ENCODE measurements around the gene BCL2. TPM values are rescaled to one million over a fixed set of nuclear protein-coding genes. Genes with fewer than 3 reads are reported as not detected.

The BCL2 gene
- total RNA-seq, 2 experiments from 2014 or later, result 102 to 109 TPM

DNA sequence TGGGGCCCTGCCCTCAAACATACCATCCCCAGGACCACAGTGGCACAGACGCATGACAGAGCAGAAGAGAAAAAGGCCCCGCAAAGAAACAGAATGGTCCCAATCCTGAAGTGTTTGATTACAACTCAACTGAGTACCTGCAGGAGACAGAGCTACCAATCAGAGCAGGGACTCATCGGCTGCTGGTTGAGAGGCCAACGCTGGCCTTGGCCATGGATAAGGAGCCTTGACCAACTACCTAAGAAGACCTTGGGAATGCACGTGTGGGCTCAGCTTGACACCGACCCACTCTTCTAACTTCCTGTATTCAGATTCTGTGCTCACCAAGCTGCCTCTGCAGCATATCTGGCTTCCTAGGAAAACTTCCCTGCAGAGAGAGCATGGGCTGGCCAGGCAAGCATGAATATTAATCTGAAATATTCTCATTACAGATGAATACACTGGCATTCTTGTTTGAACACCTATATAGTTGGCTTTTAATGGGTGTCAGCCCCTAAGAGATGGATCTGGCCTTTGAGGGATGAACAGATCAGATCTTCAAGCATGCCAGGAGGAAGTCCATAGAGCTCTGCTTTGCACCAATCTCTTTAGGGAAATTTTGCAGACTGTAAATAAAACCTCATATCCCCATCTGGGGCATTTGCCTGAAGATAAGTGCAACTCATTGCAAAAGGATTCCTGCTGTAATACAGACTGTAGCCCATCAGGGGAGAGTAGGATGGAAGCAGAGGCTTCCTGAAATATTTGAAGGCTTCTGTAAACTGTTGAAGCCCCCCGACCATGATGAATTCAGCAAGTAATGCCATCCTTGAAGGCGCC is 135.4 kb downstream of the BCL2 start:
- no peak overlapping the region for H3K4me3 Mint-ChIP-seq
- H3K27me3 Mint-ChIP-seq, result no peaks in the 10 kb centered on the region
- ChIA-PET POLR2A (interaction anchor here (1.0 kb wide), 1 partner anchor 8 kb away, joined by 3 read pairs; no protein-coding TSS in a partner anchor), CTCF (no interaction called here)
- no peak for DNase-seq
- no peaks in the 10 kb centered on the region for H3K9me3 Mint-ChIP-seq
- H3K27ac Mint-ChIP-seq, result no peak overlapping the region
- H3K36me3 Mint-ChIP-seq (ENCODE audit: low read depth), result peaks cover 54% of the 10 kb centered on the region
- peaks cover 80% of the 10 kb centered on the region for H3K4me1 Mint-ChIP-seq

DNA sequence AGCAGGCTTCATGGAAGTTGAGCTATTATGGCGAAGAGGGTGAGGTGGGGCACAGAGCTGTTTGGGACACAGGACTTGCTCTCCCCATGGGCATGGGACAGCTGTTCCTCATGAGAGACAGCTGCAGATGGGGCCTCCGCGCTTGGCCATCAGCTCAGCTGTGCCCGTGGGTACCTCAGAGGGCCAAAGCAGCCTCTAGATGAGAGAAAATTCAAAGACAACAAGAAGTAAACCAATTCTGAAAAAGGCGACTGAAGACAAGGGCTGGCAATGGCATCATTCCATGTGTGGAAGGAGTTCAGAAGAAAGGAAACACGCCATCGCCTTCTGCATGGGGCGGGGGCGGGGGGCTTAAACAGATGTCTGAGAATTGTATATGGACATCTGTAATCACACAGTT is 136.2 kb downstream of the BCL2 start:
- Mint-ChIP-seq H3K27me3 (no peaks in the 10 kb centered on the region), H3K27ac (peak overlapping the region; percentile 3), H3K4me3 (no peak overlapping the region), H3K9me3 (no peaks in the 10 kb centered on the region), H3K4me1 (peaks cover 76% of the 10 kb centered on the region), H3K36me3 (ENCODE audit: low read depth) (peaks cover 56% of the 10 kb centered on the region)
- POLR2A ChIA-PET, result interaction anchor here (1.2 kb wide), 1 partner anchor 7 kb away, joined by 3 read pairs; no protein-coding TSS in a partner anchor
- CTCF ChIA-PET, result no interaction called here
- DNase-seq, result no peak

DNA sequence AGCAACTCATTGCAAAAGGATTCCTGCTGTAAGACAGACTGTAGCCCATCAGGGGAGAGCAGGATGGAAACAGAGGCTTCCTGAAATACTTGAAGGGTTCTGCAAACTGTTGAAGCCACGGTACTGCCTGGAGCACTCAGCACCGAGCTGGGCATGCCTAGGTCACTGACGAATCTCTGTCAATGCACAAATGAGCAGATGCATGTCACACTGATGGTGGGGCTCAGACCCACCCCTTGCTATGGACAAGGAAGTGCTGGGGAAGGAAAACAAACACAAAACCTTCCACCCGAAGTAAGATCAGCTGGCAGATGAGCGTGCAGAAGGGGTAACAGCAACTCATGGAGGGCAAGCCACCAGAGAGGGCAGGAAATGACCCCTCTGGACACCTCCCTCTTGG is 136.7 kb downstream of the BCL2 start:
- peaks cover 71% of the 10 kb centered on the region for H3K4me1 Mint-ChIP-seq
- peaks cover 61% of the 10 kb centered on the region for H3K36me3 Mint-ChIP-seq (ENCODE audit: low read depth)
- no peak overlapping the region for H3K4me3 Mint-ChIP-seq

DNA sequence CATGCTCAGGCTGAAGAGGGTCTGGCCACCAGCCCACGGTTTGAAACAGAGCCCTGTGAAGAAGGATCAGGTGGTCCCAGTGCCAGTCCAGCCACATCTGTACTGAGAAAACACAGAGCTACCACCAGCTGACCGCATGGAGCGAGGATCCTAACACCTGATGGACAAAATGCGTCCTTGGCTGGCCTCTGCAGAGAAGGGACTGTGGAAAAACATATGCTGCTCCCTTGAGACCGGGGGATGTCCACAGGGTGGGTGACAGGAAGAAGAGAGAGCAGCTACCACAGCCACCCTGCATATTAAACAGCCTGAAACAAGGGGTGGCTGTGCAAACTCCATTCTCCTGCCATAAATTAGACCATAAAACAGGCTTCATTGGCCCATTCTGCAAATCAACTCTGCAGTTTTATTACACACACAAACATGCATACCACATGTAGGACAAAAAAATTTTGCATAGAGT is 137.2 kb downstream of the BCL2 start:
- Mint-ChIP-seq H3K4me1 (peaks cover 66% of the 10 kb centered on the region), H3K27ac (peak overlapping the region; percentile 44), H3K36me3 (ENCODE audit: low read depth) (peaks cover 60% of the 10 kb centered on the region), H3K4me3 (no peak overlapping the region), H3K9me3 (no peaks in the 10 kb centered on the region), H3K27me3 (no peaks in the 10 kb centered on the region)
- ChIA-PET POLR2A (interaction anchor here (0.9 to 1.4 kb wide), 3 partner anchors 9 to 136 kb away, joined by 3 to 4 read pairs (median 3); no protein-coding TSS in a partner anchor), CTCF (no interaction called here)
- no peak for DNase-seq

More for the DNA sequence above, 136.7 kb downstream of the BCL2 start:
- DNase-seq, result no peak
- Mint-ChIP-seq H3K9me3 (no peaks in the 10 kb centered on the region), H3K27ac (no peak overlapping the region), H3K27me3 (no peaks in the 10 kb centered on the region)
- POLR2A ChIA-PET, result interaction anchor here (1.2 to 1.4 kb wide), 2 partner anchors 8 to 21 kb away, joined by 3 read pairs; no protein-coding TSS in a partner anchor
- CTCF ChIA-PET, result no interaction called here

DNA sequence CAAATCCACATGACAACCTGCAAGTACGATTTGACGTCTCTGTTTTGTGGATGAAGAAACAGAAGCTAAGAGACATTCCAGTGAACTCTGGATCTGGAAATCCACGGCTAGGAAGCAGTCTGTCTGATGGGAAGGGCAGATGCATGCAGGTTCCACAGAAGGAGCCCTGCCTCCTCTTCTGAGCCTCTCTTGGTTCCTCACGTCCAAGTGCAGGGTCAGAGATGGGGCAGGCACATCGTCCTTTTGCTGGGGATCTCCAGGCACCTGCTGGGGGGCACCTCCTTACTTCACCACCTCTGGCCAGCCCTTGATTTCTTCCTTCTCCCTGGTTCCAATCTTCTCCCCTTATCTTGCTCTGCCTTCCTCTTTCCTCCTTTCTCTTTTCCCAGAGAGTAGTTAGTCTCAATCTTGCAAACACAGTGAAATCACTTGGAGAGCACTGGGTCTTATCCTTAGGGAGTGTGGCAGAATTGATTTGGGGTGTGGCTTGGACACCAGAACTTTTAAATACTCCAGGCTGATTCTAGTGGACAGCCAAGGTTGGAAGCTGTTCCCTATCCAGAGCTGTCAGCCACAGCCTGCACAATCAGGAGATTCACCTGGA is 137.8 kb downstream of the BCL2 start:
- no peak for DNase-seq
- peaks cover 61% of the 10 kb centered on the region for H3K4me1 Mint-ChIP-seq
- H3K36me3 Mint-ChIP-seq (ENCODE audit: low read depth), result peaks cover 54% of the 10 kb centered on the region
- no peaks in the 10 kb centered on the region for H3K27me3 Mint-ChIP-seq
- POLR2A ChIA-PET, result interaction anchor here (0.9 to 1.9 kb wide), 4 partner anchors 9 to 136 kb away, joined by 3 to 6 read pairs (median 4); no protein-coding TSS in a partner anchor
- H3K27ac Mint-ChIP-seq, result peak overlapping the region; percentile 44
- H3K4me3 Mint-ChIP-seq, result no peak overlapping the region
- CTCF ChIA-PET, result no interaction called here
- no peaks in the 10 kb centered on the region for H3K9me3 Mint-ChIP-seq

GRCh38 chr18:63180971-63181376 is 138.6 kb downstream of the BCL2 start:
- ChIA-PET POLR2A (interaction anchor here (1.1 to 1.9 kb wide), 4 partner anchors 9 to 137 kb away, joined by 4 to 6 read pairs (median 5); no protein-coding TSS in a partner anchor), CTCF (interaction anchor here (0.6 kb wide), 1 partner anchor 144 kb away, joined by 3 read pairs; no protein-coding TSS in a partner anchor)
- Mint-ChIP-seq H3K27me3 (no peaks in the 10 kb centered on the region), H3K4me3 (no peak overlapping the region), H3K4me1 (peaks cover 55% of the 10 kb centered on the region), H3K9me3 (no peaks in the 10 kb centered on the region), H3K27ac (peak overlapping the region; percentile 31), H3K36me3 (ENCODE audit: low read depth) (peaks cover 59% of the 10 kb centered on the region)
- no peak for DNase-seq

DNA sequence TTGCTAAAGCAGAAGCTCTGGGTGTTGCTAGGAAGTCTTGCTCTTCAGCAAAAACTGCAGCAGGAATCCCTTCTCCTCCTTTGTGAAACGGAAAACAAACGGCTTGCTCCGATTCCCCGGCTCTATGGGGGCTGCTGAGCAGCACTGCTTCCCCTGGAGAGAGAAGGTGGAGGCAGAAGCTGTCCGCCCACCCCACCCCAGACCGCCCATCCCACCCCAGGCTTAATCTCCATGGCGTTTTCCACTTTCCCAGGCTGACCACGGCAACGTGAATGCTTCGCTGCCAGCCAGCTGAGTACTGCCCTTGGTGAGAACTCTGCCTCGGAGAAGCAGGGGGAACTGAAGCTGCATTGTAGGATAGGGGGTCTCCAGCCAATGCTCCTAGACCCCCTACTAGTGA is 139.2 kb downstream of the BCL2 start:
- H3K36me3 Mint-ChIP-seq (ENCODE audit: low read depth), result peaks cover 65% of the 10 kb centered on the region
- DNase-seq, result no peak
- H3K4me1 Mint-ChIP-seq, result peaks cover 55% of the 10 kb centered on the region
- no peak overlapping the region for H3K27ac Mint-ChIP-seq
- no peaks in the 10 kb centered on the region for H3K9me3 Mint-ChIP-seq
- CTCF ChIA-PET, result interaction anchor here (1.4 kb wide), 1 partner anchor 9 kb away, joined by 3 read pairs; no protein-coding TSS in a partner anchor
- H3K27me3 Mint-ChIP-seq, result no peaks in the 10 kb centered on the region
- POLR2A ChIA-PET, result interaction anchor here (0.8 to 1.9 kb wide), 5 partner anchors 8 to 138 kb away, joined by 3 to 6 read pairs (median 4); no protein-coding TSS in a partner anchor
- no peak overlapping the region for H3K4me3 Mint-ChIP-seq

DNA sequence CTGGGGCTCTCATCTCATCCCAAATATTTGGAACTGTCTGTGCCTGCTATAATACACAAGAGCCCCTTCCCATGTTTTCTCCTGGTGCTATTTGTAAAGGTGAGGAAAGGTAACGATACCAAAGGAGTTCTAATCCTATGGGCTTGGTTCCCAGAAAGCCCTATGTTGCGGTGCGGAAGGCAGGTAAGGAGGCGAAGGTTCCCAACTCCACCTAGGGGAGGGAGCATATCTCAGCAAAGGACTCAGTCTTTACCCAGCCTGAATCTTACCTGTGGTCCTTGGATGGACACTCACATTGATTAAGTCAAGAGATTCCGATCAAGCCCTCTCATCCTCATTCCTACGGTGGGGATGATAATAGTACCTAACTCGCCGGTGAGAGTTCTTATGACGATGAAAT is 140.1 kb downstream of the BCL2 start:
- peaks cover 55% of the 10 kb centered on the region for H3K4me1 Mint-ChIP-seq
- H3K27me3 Mint-ChIP-seq, result no peaks in the 10 kb centered on the region
- CTCF ChIA-PET, result interaction anchor here (1.4 kb wide), 1 partner anchor 8 kb away, joined by 3 read pairs; no protein-coding TSS in a partner anchor
- peaks cover 65% of the 10 kb centered on the region for H3K36me3 Mint-ChIP-seq (ENCODE audit: low read depth)
- no peak overlapping the region for H3K27ac Mint-ChIP-seq
- no peak overlapping the region for H3K4me3 Mint-ChIP-seq
- H3K9me3 Mint-ChIP-seq, result no peaks in the 10 kb centered on the region
- POLR2A ChIA-PET, result interaction anchor here (0.8 to 1.5 kb wide), 2 partner anchors 9 to 138 kb away, joined by 3 to 4 read pairs; no protein-coding TSS in a partner anchor
- no peak for DNase-seq

GRCh38 chr18:63178971-63179370 is 140.6 kb downstream of the BCL2 start:
- POLR2A ChIA-PET, result no interaction called here
- Mint-ChIP-seq H3K4me3 (no peak overlapping the region), H3K4me1 (peaks cover 50% of the 10 kb centered on the region)

GRCh38 chr18:63177919-63178821 is 141.4 kb downstream of the BCL2 start:
- H3K27me3 Mint-ChIP-seq, result no peaks in the 10 kb centered on the region
- CTCF ChIA-PET, result no interaction called here
- H3K36me3 Mint-ChIP-seq (ENCODE audit: low read depth), result peaks cover 70% of the 10 kb centered on the region
- H3K4me3 Mint-ChIP-seq, result no peak overlapping the region
- no peak for DNase-seq
- POLR2A ChIA-PET, result no interaction called here
- H3K4me1 Mint-ChIP-seq, result peaks cover 43% of the 10 kb centered on the region
- H3K9me3 Mint-ChIP-seq, result no peaks in the 10 kb centered on the region
- H3K27ac Mint-ChIP-seq, result no peak overlapping the region

More at GRCh38 chr18:63178971-63179370, 140.6 kb downstream of the BCL2 start:
- DNase-seq, result no peak
- Mint-ChIP-seq H3K27ac (peak overlapping the region; percentile 60), H3K27me3 (no peaks in the 10 kb centered on the region), H3K9me3 (no peaks in the 10 kb centered on the region), H3K36me3 (ENCODE audit: low read depth) (peaks cover 69% of the 10 kb centered on the region)
- CTCF ChIA-PET, result no interaction called here

- POLR2A ChIA-PET, result no interaction called here
- Mint-ChIP-seq H3K4me3 (no peak overlapping the region), H3K9me3 (no peaks in the 10 kb centered on the region), H3K4me1 (peaks cover 35% of the 10 kb centered on the region), H3K27ac (no peak overlapping the region), H3K36me3 (ENCODE audit: low read depth) (peaks cover 68% of the 10 kb centered on the region), H3K27me3 (no peaks in the 10 kb centered on the region)
- CTCF ChIA-PET, result no interaction called here
- no peak for DNase-seq
Measured at GRCh38 chr18:63177259-63177658, 142.3 kb downstream of the BCL2 start.

DNA sequence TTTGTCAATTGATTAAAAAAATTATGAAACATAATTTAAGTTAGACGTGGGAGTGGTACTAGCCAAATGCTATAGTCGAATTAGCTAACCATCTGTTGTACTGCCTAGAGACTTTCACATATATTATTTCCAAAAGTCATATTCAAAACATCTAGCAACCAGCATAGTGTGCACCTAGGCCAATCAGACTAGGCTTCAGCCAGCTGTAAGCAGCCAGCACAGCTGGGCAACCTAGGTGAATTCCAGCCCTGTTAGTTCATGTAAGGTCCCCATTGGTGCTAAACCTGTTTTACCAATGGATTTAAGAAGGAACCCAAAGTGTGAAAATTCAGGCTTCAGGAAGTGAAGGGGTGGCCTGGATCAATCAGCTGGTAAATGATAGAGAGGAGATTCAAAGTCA is 144.3 kb downstream of the BCL2 start:
- peaks cover 32% of the 10 kb centered on the region for H3K4me1 Mint-ChIP-seq
- H3K27ac Mint-ChIP-seq, result no peak overlapping the region
- no peaks in the 10 kb centered on the region for H3K27me3 Mint-ChIP-seq
- ChIA-PET CTCF (no interaction called here), POLR2A (interaction anchor here (1.2 to 1.5 kb wide), 2 partner anchors 9 to 10 kb away, joined by 3 to 5 read pairs; no protein-coding TSS in a partner anchor)
- H3K36me3 Mint-ChIP-seq (ENCODE audit: low read depth), result peaks cover 69% of the 10 kb centered on the region
- DNase-seq, result no peak
- H3K9me3 Mint-ChIP-seq, result no peaks in the 10 kb centered on the region
- H3K4me3 Mint-ChIP-seq, result no peak overlapping the region

Data from activated CD4-positive, alpha-beta memory T cell treated with anti-CD3 and anti-CD28 coated beads, Interleukin-2, amount 10 ng/mL, durations not matched to agents 7 days and 5 days (primary cell).